Fibroblast of skin of right biceps (primary cell): ENCODE measurements around the gene BPIFA1.

Experiments
- DNase-seq: peaks from one replicate; pipeline ENCODE4 v3.0.0-alpha.2; 2013

BPIFA1 gene

DNA sequence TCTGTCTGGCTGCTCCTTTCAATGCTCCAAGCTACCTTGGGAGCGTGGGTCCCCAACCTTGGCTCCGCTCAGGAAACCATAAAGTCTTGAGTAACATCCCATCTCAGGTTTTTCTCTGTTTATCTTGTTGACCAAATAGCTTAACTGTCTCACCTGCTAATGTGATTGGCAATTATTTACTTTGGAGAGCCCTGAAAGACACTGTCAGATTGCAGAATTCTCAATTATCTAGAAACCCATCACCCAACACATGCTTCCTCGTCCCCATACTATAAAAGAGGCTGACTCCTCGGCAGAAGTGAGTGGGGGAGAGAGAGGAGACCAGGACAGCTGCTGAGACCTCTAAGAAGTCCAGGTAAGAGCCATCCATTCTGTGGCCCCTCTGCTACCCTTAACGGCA, at the start of gene BPIFA1:
TSS of gene BPIFA1 (plus strand) at position 301 of the 400 bp plus-strand sequence. CDS start 1,716 bp downstream, outside the sequence.
- DNase-seq, result no peak

GRCh38 chr20:33187491-33187890, 48.3 kb upstream of the BPIFA1 start:
- no peak for DNase-seq

GRCh38 chr20:33188421-33188820, 47.4 kb upstream of the BPIFA1 start:
- DNase-seq, result no peak

- no peak for DNase-seq
Measured at GRCh38 chr20:33191484-33191883, 44.3 kb upstream of the BPIFA1 start.

DNA sequence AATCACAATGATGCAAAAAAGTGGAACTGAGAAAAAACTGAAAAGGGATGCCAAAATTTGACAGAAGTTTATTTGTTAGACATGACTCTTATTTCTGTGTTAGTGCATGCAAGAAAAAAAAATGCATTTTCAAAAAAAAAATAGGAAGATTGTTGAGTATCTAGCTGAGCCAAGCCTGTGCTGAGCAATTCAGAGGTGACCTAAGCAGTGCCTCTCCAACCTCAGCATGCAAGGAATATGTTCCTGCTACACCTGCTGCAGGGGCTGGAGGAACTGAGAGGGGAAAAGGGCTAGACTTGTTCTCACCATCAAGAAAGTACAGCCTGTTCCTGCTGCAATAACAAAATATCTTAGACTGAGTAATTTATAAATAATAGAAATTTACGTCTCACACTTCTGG, 43.8 kb upstream of the BPIFA1 start:
- no peak for DNase-seq

DNA sequence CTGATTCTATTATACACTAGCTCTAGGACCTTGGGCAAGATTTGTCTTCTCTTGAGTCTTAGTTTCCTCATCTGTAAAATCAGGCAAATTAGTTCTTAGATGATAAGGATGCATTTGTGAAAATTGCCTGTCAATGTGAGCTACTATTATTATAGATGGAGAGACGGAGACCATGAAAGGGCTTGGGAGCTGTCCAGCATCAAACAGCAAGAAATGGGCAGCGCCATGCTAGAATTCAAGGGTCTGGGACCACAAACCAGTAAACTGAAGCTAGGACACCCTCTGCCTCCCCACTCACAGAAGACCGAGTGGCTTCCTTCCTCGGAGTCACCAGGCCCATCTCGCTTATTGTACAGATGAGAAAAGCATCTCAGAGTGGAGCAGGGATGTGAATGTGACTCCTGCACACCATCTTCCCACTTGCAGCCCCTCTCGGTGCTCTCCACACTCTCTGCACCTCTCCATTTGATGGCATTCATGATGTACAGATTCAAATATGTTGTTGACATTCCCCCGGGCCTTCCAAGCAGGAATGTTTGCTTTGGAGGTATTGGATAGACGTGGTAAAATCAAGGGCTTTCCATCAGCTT, 42.8 kb upstream of the BPIFA1 start:
- no peak for DNase-seq

DNA sequence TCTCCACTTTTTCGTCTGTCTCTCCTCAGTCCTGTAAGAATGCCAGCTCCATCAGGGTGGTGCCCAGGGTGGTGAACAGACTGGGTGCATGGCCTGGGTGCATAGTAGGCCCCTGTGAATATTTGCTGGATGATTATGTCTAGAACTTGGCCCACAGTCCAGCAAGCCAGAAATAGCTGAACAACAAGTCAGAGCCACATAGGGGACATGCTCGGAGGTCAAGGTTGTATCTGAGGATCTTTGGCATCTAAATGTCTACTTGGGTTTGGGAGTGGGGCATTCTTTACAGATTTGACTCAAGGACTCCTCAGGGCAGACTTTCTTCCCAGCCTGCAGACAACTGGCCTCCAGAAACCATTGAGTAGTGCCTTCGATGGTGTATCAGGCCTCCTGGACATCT, 36.8 kb upstream of the BPIFA1 start:
- DNase-seq, result no peak

GRCh38 chr20:33202451-33202850, 33.3 kb upstream of the BPIFA1 start:
- DNase-seq, result no peak

DNA sequence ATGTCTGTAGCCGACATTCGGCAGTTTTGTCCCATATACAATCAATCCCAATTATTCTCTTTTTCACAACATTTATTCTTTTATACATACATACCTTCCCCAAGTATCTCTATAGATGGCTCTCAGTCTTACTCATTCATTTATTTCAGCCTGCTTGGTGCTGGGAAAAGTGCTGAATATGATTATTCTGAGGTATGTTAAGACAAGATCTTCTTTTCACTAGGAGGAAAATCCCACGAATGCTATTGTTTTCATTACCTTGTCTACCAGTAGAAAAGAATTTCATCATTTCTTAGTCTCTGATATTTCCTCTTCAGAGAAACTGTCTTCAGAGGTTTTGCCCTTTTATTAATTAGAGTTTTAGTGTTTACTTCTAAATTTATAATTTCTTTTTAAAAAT, 32.4 kb upstream of the BPIFA1 start:
- DNase-seq, result no peak

GRCh38 chr20:33209789-33210188, 26.0 kb upstream of the BPIFA1 start:
- DNase-seq, result peak; percentile 61

DNA sequence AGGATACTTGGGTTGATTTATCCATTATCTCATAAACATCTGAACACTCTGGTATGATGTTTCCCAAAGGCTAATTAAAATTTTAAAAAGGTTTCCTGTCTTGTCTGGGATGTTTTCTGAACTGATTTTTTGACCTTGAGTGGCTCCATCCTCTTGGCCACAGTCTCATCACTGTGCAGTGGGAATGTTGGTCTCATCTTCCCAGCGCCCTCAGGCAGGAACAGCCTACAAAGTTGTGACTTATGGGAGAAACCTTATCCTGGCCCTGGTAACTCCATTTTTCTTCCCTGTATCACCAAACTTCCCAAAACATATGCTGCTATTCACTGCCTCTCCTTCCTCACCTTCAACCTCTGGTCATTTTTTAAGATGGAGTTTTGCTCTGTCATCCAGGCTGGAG, 25.4 kb upstream of the BPIFA1 start:
- DNase-seq, result no peak

- peak; percentile 13 for DNase-seq
Measured at GRCh38 chr20:33211817-33212424, 23.9 kb upstream of the BPIFA1 start.

DNA sequence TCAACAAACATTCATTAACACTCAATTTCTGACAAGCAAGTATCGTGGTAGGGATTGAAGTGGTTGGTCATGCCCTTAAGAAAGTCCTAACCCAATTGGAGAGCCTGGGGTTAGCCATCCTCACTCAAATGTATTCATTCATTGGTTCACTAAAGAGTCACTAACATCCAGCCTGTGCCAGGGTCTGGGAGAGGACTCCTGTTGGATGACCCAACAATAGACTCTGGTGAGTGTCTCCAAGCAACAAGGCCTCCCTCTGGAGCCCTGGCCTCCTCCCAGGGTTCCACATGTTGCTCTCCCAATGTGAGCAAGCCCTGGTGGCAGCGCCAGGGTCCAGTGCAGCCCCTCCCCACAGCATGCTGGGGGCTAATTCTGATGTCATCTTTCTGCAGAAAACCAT, 18.7 kb upstream of the BPIFA1 start, which contains the start of gene BPIFA3:
TSS of gene BPIFA3 (plus strand) at position 301 of the 400 bp plus-strand sequence. CDS start 185 bp downstream, outside the sequence.
- no peak for DNase-seq

DNA sequence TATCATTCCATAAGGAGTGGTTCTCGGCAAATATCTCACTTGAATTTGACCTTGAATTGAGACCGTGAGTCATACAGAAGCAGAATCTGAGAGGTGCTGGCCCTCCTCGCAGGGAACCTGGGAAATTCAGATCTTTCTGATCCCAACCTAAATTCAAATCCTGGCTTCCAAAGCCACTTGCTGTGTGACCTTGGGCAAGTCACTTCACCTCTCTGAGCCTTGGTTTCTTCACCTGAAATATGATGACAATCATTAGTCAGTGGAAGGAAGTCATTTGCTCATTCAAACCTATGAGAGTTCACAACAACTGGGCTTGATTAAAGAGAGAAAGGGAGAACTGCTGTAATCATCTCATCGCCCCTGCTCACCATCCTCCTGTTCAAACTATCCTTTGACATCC, 11.4 kb upstream of the BPIFA1 start:
- no peak for DNase-seq

GRCh38 chr20:33229843-33230242, 6.0 kb upstream of the BPIFA1 start:
- no peak for DNase-seq

GRCh38 chr20:33231237-33231636, 4.6 kb upstream of the BPIFA1 start:
- DNase-seq, result no peak

DNA sequence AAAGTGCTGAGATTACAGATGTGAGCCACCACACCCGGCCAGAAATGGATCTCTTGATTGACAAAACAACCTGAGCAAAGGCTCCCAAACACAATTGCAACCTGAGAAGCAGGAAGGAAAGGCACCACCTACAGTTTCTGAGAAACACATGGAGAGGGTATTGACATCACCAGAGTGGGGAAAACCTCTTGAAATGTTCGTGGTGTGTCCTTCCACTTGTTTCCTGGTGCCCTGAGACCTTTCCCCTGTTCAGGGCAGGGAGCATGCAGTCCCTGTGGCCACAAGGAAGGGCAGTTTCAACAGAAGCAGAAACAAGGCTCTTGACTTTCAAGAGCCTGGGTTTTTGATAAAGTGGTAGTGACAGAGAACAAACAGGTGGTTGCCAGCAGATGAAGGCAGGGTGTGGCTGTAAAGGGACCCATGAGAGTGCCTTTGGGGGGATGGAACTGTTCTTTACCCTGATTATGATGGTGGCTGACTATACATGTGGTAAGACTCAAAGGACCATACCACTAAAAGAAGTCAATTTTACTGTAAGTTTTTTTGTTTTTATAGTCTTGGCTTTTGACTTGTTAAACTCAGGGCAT, 3.2 kb upstream of the BPIFA1 start:
- no peak for DNase-seq

GRCh38 chr20:33233129-33233774, 2.5 kb upstream of the BPIFA1 start:
- no peak for DNase-seq

- DNase-seq, result no peak
Measured at GRCh38 chr20:33234050-33234449, 1.7 kb upstream of the BPIFA1 start.

DNA sequence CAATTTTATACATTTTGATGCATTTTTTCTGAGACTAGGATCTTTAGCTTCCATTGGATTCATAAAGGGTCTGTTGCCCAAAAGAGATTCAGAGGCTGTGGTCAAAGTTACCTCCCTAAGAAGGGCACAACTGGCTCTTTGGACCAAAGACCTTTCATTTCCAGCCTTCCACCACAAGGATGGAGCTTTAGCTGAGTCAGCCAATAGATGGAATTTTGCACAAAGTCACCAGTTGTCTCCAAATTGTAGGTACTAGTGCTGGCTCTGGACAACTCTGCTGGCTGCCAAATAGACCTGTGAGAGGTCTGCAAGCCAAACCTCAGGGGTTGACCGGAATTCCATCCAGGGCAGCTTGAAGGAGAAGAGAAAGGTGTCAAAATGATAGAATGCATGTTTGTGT, 555 bp downstream of the BPIFA1 start:
- no peak for DNase-seq

GRCh38 chr20:33237989-33238388, 2.2 kb downstream of the BPIFA1 start:
- DNase-seq, result no peak

GRCh38 chr20:33239418-33239817, 3.6 kb downstream of the BPIFA1 start:
- no peak for DNase-seq

- no peak for DNase-seq
Measured at GRCh38 chr20:33239979-33240736, 4.4 kb downstream of the BPIFA1 start.
